ENCODE measurements around the gene RAB4B. TPM values are rescaled to one million over a fixed set of nuclear protein-coding genes. Genes with fewer than 3 reads are reported as not detected.
A peak's percentile ranks its signal among the peaks of the same experiment; 100 is the strongest.
"Not testable (repeated sequence)": the region's sequence is repeated elsewhere in the genome, so short reads cannot be mapped to it uniquely, and the experiment has no call there.

Gene RAB4B
- 7.4 and 9.7 TPM in 2 replicates for total RNA-seq (2014; rRNA removed; shearing (Covaris generic))
- 11.3 and 14.8 TPM in 2 replicates for polyA plus RNA-seq (2014; cell fraction: nucleus; rRNA removed)

GRCh38 chr19:40777937-40778705 lies at the start of gene RAB4B:
TSS of gene RAB4B (plus strand) at chr19:40778247. CDS start at chr19:40778376, 129 bp downstream.
- peak; percentile 98 for DNase-seq (ENCODE audit: extremely low read depth, low read depth)

- not testable (repeated sequence) for DNase-seq (ENCODE audit: extremely low read depth, low read depth)
Observed at GRCh38 chr19:40730065-40730464, 48.0 kb upstream of the RAB4B start.

GRCh38 chr19:40732304-40732703 lies 45.7 kb upstream of the RAB4B start:
- DNase-seq (ENCODE audit: extremely low read depth, low read depth): not testable (repeated sequence)

- DNase-seq (ENCODE audit: extremely low read depth, low read depth): no peak
Observed at GRCh38 chr19:40733149-40733548, 44.9 kb upstream of the RAB4B start.

- no peak for DNase-seq (ENCODE audit: extremely low read depth, low read depth)
Observed at GRCh38 chr19:40735013-40735771, 42.9 kb upstream of the RAB4B start.

GRCh38 chr19:40736661-40737060 lies 41.4 kb upstream of the RAB4B start:
- no peak for DNase-seq (ENCODE audit: extremely low read depth, low read depth)

GRCh38 chr19:40737102-40737644 lies 40.9 kb upstream of the RAB4B start:
- DNase-seq (ENCODE audit: extremely low read depth, low read depth): no peak

GRCh38 chr19:40739030-40739839 lies 38.8 kb upstream of the RAB4B start:
- no peak for DNase-seq (ENCODE audit: extremely low read depth, low read depth)

- DNase-seq (ENCODE audit: extremely low read depth, low read depth): no peak
Observed at GRCh38 chr19:40739871-40740703, 38.0 kb upstream of the RAB4B start.

- DNase-seq (ENCODE audit: extremely low read depth, low read depth): no peak
Observed at GRCh38 chr19:40740747-40741146, 37.3 kb upstream of the RAB4B start.

- DNase-seq (ENCODE audit: extremely low read depth, low read depth): no peak
Observed at GRCh38 chr19:40741527-40742390, 36.3 kb upstream of the RAB4B start.

- no peak for DNase-seq (ENCODE audit: extremely low read depth, low read depth)
Observed at GRCh38 chr19:40742477-40742876, 35.6 kb upstream of the RAB4B start.

- no peak for DNase-seq (ENCODE audit: extremely low read depth, low read depth)
Observed at GRCh38 chr19:40742886-40743285, 35.2 kb upstream of the RAB4B start.

- DNase-seq (ENCODE audit: extremely low read depth, low read depth): no peak
Observed at GRCh38 chr19:40743926-40744325, 34.1 kb upstream of the RAB4B start.

- DNase-seq (ENCODE audit: extremely low read depth, low read depth): no peak
Observed at GRCh38 chr19:40744554-40745401, 33.3 kb upstream of the RAB4B start.

- DNase-seq (ENCODE audit: extremely low read depth, low read depth): no peak
Observed at GRCh38 chr19:40745402-40745780, 32.7 kb upstream of the RAB4B start.

GRCh38 chr19:40747536-40747935 lies 30.5 kb upstream of the RAB4B start:
- no peak for DNase-seq (ENCODE audit: extremely low read depth, low read depth)

All from NCI-H460 (cell line).